Measurements from ENCODE around the gene MCRS1. TPM values are rescaled to one million over a fixed set of nuclear protein-coding genes. Genes with fewer than 3 reads are reported as not detected.

Gene MCRS1
- total RNA-seq, 1 experiment from 2014 or later, result 58.7 TPM

GRCh38 chr12:49588721-49589516, 21.0 kb upstream of the MCRS1 start:
- Mint-ChIP-seq H3K27me3 (ENCODE audit: insufficient read depth, unreplicated experiment) (no peaks in the 10 kb centered on the region), H3K27ac (ENCODE audit: low read depth, unreplicated experiment) (no peak overlapping the region), H3K9me3 (ENCODE audit: unreplicated experiment) (peaks cover 8% of the 10 kb centered on the region), H3K4me1 (ENCODE audit: insufficient read depth, unreplicated experiment) (no peaks in the 10 kb centered on the region), H3K36me3 (ENCODE audit: insufficient read depth, unreplicated experiment) (no peaks in the 10 kb centered on the region), H3K4me3 (ENCODE audit: unreplicated experiment) (no peak overlapping the region)
- ChIA-PET POLR2A (interaction anchor here (0.5 to 0.7 kb wide), 2 partner anchors 8 to 53 kb away, joined by 3 read pairs; no protein-coding TSS in a partner anchor), CTCF (interaction anchor here (0.6 to 1.1 kb wide), 7 partner anchors 9 to 857 kb away, joined by 3 to 4 read pairs (median 3); no protein-coding TSS in a partner anchor)
- intact Hi-C loops (cut with micrococcal nuclease), result loop anchor here (10.0 kb wide), 1 partner anchor 304 kb away; no protein-coding TSS in a partner anchor
- DNase-seq (ENCODE audit: unreplicated experiment), result peak; percentile 12
- no peak for TF ChIP-seq CTCF (IDR thresholded peaks at IDR 0.05; ENCODE audit: unreplicated experiment)
- no TSS peak for BruUV-seq (replicated peaks)

- H3K9me3 Mint-ChIP-seq (ENCODE audit: unreplicated experiment), result peaks cover 8% of the 10 kb centered on the region
- no peaks in the 10 kb centered on the region for H3K4me1 Mint-ChIP-seq (ENCODE audit: insufficient read depth, unreplicated experiment)
- TF ChIP-seq CTCF (IDR thresholded peaks at IDR 0.05; ENCODE audit: unreplicated experiment), result no peak
- POLR2A ChIA-PET, result no interaction called here
- no peaks in the 10 kb centered on the region for H3K36me3 Mint-ChIP-seq (ENCODE audit: insufficient read depth, unreplicated experiment)
- intact Hi-C loops (cut with micrococcal nuclease), result loop anchor here (10.0 kb wide), 1 partner anchor 303 kb away; no protein-coding TSS in a partner anchor
- CTCF ChIA-PET, result interaction anchor here (0.6 kb wide), 3 partner anchors 8 to 720 kb away, joined by 3 to 4 read pairs (median 3); no protein-coding TSS in a partner anchor
- DNase-seq (ENCODE audit: unreplicated experiment), result no peak
- no TSS peak for BruUV-seq (replicated peaks)
- H3K27ac Mint-ChIP-seq (ENCODE audit: low read depth, unreplicated experiment), result no peak overlapping the region
- no peaks in the 10 kb centered on the region for H3K27me3 Mint-ChIP-seq (ENCODE audit: insufficient read depth, unreplicated experiment)
- no peak overlapping the region for H3K4me3 Mint-ChIP-seq (ENCODE audit: unreplicated experiment)
Observed at GRCh38 chr12:49588281-49588680, 20.3 kb upstream of the MCRS1 start.

GRCh38 chr12:49587174-49587908, 19.4 kb upstream of the MCRS1 start:
- ChIA-PET POLR2A (no interaction called here), CTCF (interaction anchor here (0.6 kb wide), 1 partner anchor 17 kb away, joined by 3 read pairs; no protein-coding TSS in a partner anchor)
- no peak for DNase-seq (ENCODE audit: unreplicated experiment)
- no peak overlapping the region for H3K4me3 Mint-ChIP-seq (ENCODE audit: unreplicated experiment)
- no peaks in the 10 kb centered on the region for H3K36me3 Mint-ChIP-seq (ENCODE audit: insufficient read depth, unreplicated experiment)
- intact Hi-C loops (cut with micrococcal nuclease), result loop anchor here (10.0 kb wide), 1 partner anchor 303 kb away; no protein-coding TSS in a partner anchor
- no peaks in the 10 kb centered on the region for H3K4me1 Mint-ChIP-seq (ENCODE audit: insufficient read depth, unreplicated experiment)
- TF ChIP-seq CTCF (IDR thresholded peaks at IDR 0.05; ENCODE audit: unreplicated experiment), result no peak
- H3K27ac Mint-ChIP-seq (ENCODE audit: low read depth, unreplicated experiment), result no peak overlapping the region
- no TSS peak for BruUV-seq (replicated peaks)
- H3K9me3 Mint-ChIP-seq (ENCODE audit: unreplicated experiment), result peaks cover under 1% of the 10 kb centered on the region
- no peaks in the 10 kb centered on the region for H3K27me3 Mint-ChIP-seq (ENCODE audit: insufficient read depth, unreplicated experiment)

Measured in MCF 10A (cell line).